ENCODE data around the gene VKORC1. TPM values are rescaled to one million over a fixed set of nuclear protein-coding genes. Genes with fewer than 3 reads are reported as not detected.

The VKORC1 gene
- total and polyA plus RNA-seq, 2 of the 8 experiments (the other 6 are each of a cell fraction or from before 2014, with no cell fraction given): 84.1 to 483 TPM

Other genes with a start within 250 kb of the VKORC1 start
- 16.5 and 17.2 TPM in 2 replicates for gene BCL7C, start 200.7 kb downstream of the VKORC1 start, total RNA-seq (2021; fragmentation: NEBNext Ultra II Directional; extraction: Animal tissue kit (Norgen Biotek cat#: 25700))
- 8.6 and 10.9 TPM in 2 replicates for gene BCL7C, start 200.7 kb downstream of the VKORC1 start, polyA plus RNA-seq (2011; rRNA removed)
- 0.77 and 0.97 TPM in 2 replicates for gene CTF1, start 198.2 kb downstream of the VKORC1 start, total RNA-seq (2021; fragmentation: NEBNext Ultra II Directional; extraction: Animal tissue kit (Norgen Biotek cat#: 25700))
- gene CTF1, start 198.2 kb downstream of the VKORC1 start, polyA plus RNA-seq (2011; rRNA removed): 3.4 and 5.0 TPM in 2 replicates
- 72.2 and 74.8 TPM in 2 replicates for gene FBXL19, start 171.2 kb downstream of the VKORC1 start, total RNA-seq (2021; fragmentation: NEBNext Ultra II Directional; extraction: Animal tissue kit (Norgen Biotek cat#: 25700))
- 47.2 and 77.3 TPM in 2 replicates for gene FBXL19, start 171.2 kb downstream of the VKORC1 start, polyA plus RNA-seq (2011; rRNA removed)
- 8.7 and 10.0 TPM in 2 replicates for gene ORAI3, start 145.7 kb downstream of the VKORC1 start, total RNA-seq (2021; fragmentation: NEBNext Ultra II Directional; extraction: Animal tissue kit (Norgen Biotek cat#: 25700))
- gene ORAI3, start 145.7 kb downstream of the VKORC1 start, polyA plus RNA-seq (2011; rRNA removed): 24.5 and 26.8 TPM in 2 replicates
- 29.0 and 29.6 TPM in 2 replicates for gene SETD1A, start 137.0 kb downstream of the VKORC1 start, total RNA-seq (2021; fragmentation: NEBNext Ultra II Directional; extraction: Animal tissue kit (Norgen Biotek cat#: 25700))
- gene SETD1A, start 137.0 kb downstream of the VKORC1 start, polyA plus RNA-seq (2011; rRNA removed): 4.8 and 8.3 TPM in 2 replicates
- 2.9 and 3.1 TPM in 2 replicates for gene HSD3B7, start 109.6 kb downstream of the VKORC1 start, total RNA-seq (2021; fragmentation: NEBNext Ultra II Directional; extraction: Animal tissue kit (Norgen Biotek cat#: 25700))
- 6.6 and 9.8 TPM in 2 replicates for gene HSD3B7, start 109.6 kb downstream of the VKORC1 start, polyA plus RNA-seq (2011; rRNA removed)
- gene STX1B, start 84.2 kb downstream of the VKORC1 start, total RNA-seq (2021; fragmentation: NEBNext Ultra II Directional; extraction: Animal tissue kit (Norgen Biotek cat#: 25700)): 18.0 and 20.2 TPM in 2 replicates
- 8.9 and 14.6 TPM in 2 replicates for gene STX1B, start 84.2 kb downstream of the VKORC1 start, polyA plus RNA-seq (2011; rRNA removed)
- gene STX4, start 61.2 kb downstream of the VKORC1 start, total RNA-seq (2021; fragmentation: NEBNext Ultra II Directional; extraction: Animal tissue kit (Norgen Biotek cat#: 25700)): 32.3 and 39.2 TPM in 2 replicates
- gene STX4, start 61.2 kb downstream of the VKORC1 start, polyA plus RNA-seq (2011; rRNA removed): 25.8 and 32.1 TPM in 2 replicates
- 13.6 and 14.0 TPM in 2 replicates for gene ZNF668, start 20.6 kb downstream of the VKORC1 start, total RNA-seq (2021; fragmentation: NEBNext Ultra II Directional; extraction: Animal tissue kit (Norgen Biotek cat#: 25700))
- gene ZNF668, start 20.6 kb downstream of the VKORC1 start, polyA plus RNA-seq (2011; rRNA removed): 14.3 and 18.8 TPM in 2 replicates
- 25.0 TPM in 2 replicates for gene ZNF646, start 20.4 kb downstream of the VKORC1 start, total RNA-seq (2021; fragmentation: NEBNext Ultra II Directional; extraction: Animal tissue kit (Norgen Biotek cat#: 25700))
- gene ZNF646, start 20.4 kb downstream of the VKORC1 start, polyA plus RNA-seq (2011; rRNA removed): 6.5 and 9.9 TPM in 2 replicates
- 1.7 and 2.5 TPM in 2 replicates for gene PRSS53, start 5.9 kb downstream of the VKORC1 start, total RNA-seq (2021; fragmentation: NEBNext Ultra II Directional; extraction: Animal tissue kit (Norgen Biotek cat#: 25700))
- gene PRSS53, start 5.9 kb downstream of the VKORC1 start, polyA plus RNA-seq (2011; rRNA removed): 2.6 and 3.6 TPM in 2 replicates
- gene BCKDK, start 13.6 kb upstream of the VKORC1 start, total RNA-seq (2021; fragmentation: NEBNext Ultra II Directional; extraction: Animal tissue kit (Norgen Biotek cat#: 25700)): 49.6 and 51.5 TPM in 2 replicates
- gene BCKDK, start 13.6 kb upstream of the VKORC1 start, polyA plus RNA-seq (2011; rRNA removed): 77.1 and 97.1 TPM in 2 replicates
- gene KAT8, start 22.9 kb upstream of the VKORC1 start, total RNA-seq (2021; fragmentation: NEBNext Ultra II Directional; extraction: Animal tissue kit (Norgen Biotek cat#: 25700)): 61.6 and 68.7 TPM in 2 replicates
- gene KAT8, start 22.9 kb upstream of the VKORC1 start, polyA plus RNA-seq (2011; rRNA removed): 52.6 and 60.8 TPM in 2 replicates
- 86.1 and 87.7 TPM in 2 replicates for gene PRSS8, start 40.9 kb upstream of the VKORC1 start, total RNA-seq (2021; fragmentation: NEBNext Ultra II Directional; extraction: Animal tissue kit (Norgen Biotek cat#: 25700))
- gene PRSS8, start 40.9 kb upstream of the VKORC1 start, polyA plus RNA-seq (2011; rRNA removed): 273 and 321 TPM in 2 replicates
- 1.3 TPM in 2 replicates for gene PRSS36, start 55.3 kb upstream of the VKORC1 start, total RNA-seq (2021; fragmentation: NEBNext Ultra II Directional; extraction: Animal tissue kit (Norgen Biotek cat#: 25700))
- 1.9 and 3.1 TPM in 2 replicates for gene PRSS36, start 55.3 kb upstream of the VKORC1 start, polyA plus RNA-seq (2011; rRNA removed)
- gene FUS, start 85.3 kb upstream of the VKORC1 start, total RNA-seq (2021; fragmentation: NEBNext Ultra II Directional; extraction: Animal tissue kit (Norgen Biotek cat#: 25700)): 685 and 686 TPM in 2 replicates
- gene FUS, start 85.3 kb upstream of the VKORC1 start, polyA plus RNA-seq (2011; rRNA removed): 484 and 491 TPM in 2 replicates
- gene PYCARD, start 108.0 kb upstream of the VKORC1 start, total RNA-seq (2021; fragmentation: NEBNext Ultra II Directional; extraction: Animal tissue kit (Norgen Biotek cat#: 25700)): 29.9 and 32.2 TPM in 2 replicates
- gene PYCARD, start 108.0 kb upstream of the VKORC1 start, polyA plus RNA-seq (2011; rRNA removed): 77.9 and 87.0 TPM in 2 replicates
- gene TRIM72, start 119.3 kb upstream of the VKORC1 start, total RNA-seq (2021; fragmentation: NEBNext Ultra II Directional; extraction: Animal tissue kit (Norgen Biotek cat#: 25700)): 1.3 and 2.1 TPM in 2 replicates
- 0.57 and 0.97 TPM in 2 replicates for gene TRIM72, start 119.3 kb upstream of the VKORC1 start, polyA plus RNA-seq (2011; rRNA removed)
- 3.0 and 3.5 TPM in 2 replicates for gene PYDC1, start 122.3 kb upstream of the VKORC1 start, total RNA-seq (2021; fragmentation: NEBNext Ultra II Directional; extraction: Animal tissue kit (Norgen Biotek cat#: 25700))
- gene PYDC1, start 122.3 kb upstream of the VKORC1 start, polyA plus RNA-seq (2011; rRNA removed): 5.9 and 11.1 TPM in 2 replicates
- gene ITGAM, start 165.2 kb upstream of the VKORC1 start, total RNA-seq (2021; fragmentation: NEBNext Ultra II Directional; extraction: Animal tissue kit (Norgen Biotek cat#: 25700)): 0.22 and 0.44 TPM in 2 replicates
- gene ITGAM, start 165.2 kb upstream of the VKORC1 start, polyA plus RNA-seq (2011; rRNA removed): 2.0 and 2.9 TPM in 2 replicates